GM19025 (cell line): ENCODE results near the gene FAM120B.
"Not testable (repeated sequence)": the region's sequence is repeated elsewhere in the genome, so short reads cannot be mapped to it uniquely, and the experiment has no call there.

Experiments
- ATAC-seq: cut with Tn5 transposase; IDR thresholded peaks from one replicate; pipeline ENCODE4 v1.9.1; 2021; ENCODE audit warnings: mild to moderate bottlenecking, low read depth, moderate library complexity; ENCODE audit not compliant: unreplicated experiment

The FAM120B gene

GRCh38 chr6:170296746-170297575 is 9.6 kb upstream of the FAM120B start:
- no peak for ATAC-seq

GRCh38 chr6:170297576-170298330 is 8.8 kb upstream of the FAM120B start:
- ATAC-seq = no peak

DNA sequence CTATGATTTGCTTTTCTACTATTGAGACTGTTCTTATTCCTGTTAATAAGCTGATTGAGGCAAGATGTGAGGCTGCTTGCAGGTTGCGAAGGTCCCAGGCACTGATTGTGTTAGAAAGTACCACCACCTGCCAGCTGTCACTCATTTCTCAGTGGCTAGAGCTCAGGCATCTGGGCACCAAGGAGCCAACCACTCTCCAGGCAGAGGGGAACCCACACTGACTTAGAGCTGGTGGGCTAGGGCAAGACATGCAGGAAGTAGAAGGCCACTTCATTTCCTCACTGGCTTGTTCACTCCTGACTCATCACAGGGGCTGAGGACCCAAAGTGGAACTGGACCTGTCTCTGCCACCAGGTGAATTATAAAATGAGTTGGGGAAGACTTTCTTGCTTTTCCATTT is 7.9 kb upstream of the FAM120B start:
- ATAC-seq = no peak

DNA sequence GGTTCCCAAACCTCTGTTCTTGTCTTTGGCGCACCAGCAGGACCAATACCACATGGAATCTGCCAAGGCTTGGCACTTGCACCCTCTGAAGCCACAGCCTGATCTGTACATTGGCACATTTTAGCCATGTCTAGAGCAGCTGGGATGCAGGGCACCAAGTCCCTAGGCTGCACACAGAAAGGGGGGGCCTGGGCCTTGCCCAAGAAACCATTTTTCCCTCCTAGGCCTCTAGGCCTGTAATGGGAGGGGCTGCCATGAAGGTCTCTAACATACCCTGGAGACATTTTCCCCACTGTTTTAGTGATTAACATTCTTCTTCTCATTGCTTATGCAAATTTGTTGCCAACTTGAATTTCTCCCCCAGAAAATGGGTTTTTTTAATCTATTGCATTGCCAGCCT is 5.4 kb upstream of the FAM120B start:
- ATAC-seq = no peak

- ATAC-seq = peak; percentile 16
Observed at GRCh38 chr6:170305805-170306323, 694 bp upstream of the FAM120B start.

GRCh38 chr6:170307080-170307545 is 555 bp downstream of the FAM120B start:
- no peak for ATAC-seq

GRCh38 chr6:170308761-170309160 is 2.2 kb downstream of the FAM120B start:
- no peak for ATAC-seq

DNA sequence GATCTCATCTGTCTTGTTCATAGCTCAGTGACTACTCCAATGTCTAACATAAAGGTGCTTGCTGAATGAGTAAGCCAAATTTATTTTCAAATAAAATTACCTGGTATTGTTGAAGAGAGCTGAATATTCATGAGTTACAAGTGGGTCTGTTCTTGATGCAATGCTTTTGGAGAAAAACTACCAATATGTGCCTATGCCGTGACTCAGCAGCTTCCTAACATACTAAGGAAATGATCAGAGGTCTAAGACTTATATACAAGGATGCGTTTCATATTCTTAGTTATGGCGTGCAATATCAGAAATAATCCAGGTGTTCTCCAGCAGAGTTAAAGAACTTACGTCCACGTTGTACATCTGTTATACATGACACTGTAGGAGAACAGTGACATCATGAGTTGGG is 5.1 kb downstream of the FAM120B start:
- ATAC-seq = no peak

DNA sequence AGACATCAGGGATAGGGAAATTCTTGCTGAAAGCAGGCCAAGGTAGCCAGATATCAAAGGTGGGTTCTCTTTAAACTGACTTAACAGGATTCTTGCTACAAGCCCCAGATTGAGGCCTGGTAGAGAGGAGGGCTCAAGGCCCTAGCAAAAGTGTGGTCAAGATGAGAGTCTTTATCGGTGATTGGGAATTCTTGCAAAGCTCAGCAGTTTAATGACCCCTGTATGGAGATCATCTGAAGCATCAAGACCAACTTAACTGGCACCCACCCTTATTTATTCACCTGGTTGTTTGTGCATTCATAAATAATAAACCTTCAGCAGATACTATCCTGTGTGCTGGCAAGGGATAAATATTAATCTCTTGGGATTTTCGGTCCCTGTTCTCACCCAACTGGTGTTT is 6.3 kb downstream of the FAM120B start:
- no peak for ATAC-seq

DNA sequence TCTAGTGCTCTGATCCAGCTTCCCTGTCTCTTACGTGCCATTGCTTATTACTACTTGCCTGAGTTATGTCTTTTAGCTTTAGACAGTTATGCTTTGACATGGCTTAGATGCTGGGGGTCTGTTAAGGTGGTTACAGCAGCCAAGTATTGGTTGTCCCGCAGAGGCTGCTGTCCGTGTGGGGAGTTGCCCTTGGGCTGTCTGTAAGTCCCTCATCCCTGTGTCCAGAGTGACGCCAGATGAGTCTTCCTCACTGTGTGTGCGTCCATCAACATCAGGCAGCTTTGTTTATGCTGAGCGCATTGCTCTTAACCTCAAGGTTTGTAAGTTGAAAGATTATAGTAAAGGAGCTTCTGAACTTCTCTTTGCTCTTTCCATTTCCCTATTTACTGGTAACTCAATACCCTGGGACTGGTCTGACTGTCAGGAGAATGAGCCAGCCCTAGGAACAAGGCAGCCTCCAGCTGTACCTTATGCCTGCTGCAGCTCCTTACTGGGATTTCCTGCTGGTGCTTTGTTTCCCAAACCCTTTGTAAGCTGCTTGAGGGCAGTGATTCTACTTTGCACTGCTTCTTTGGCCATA is 7.2 kb downstream of the FAM120B start:
- ATAC-seq = no peak

GRCh38 chr6:170314983-170315382 is 8.4 kb downstream of the FAM120B start:
- no peak for ATAC-seq

GRCh38 chr6:170316071-170316470 is 9.5 kb downstream of the FAM120B start:
- ATAC-seq = no peak

DNA sequence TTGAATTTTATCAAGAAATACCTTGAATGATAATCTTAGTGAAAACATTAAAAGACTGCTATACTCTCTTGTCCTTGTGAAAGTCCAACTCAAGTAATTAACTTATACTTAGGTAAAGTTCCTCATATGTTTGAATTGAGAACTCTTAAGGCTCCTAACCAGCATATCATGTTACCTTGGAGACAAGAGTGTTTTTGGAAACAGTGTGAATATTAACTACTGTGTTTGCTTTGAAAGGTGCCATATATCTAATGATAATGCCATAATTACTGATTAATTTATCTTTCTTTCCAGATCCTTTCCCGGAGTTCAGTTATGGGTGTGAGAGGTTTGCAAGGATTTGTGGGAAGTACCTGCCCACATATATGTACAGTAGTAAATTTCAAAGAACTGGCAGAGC is 10.5 kb downstream of the FAM120B start:
- ATAC-seq = no peak

GRCh38 chr6:170317718-170318117 is 11.2 kb downstream of the FAM120B start:
- no peak for ATAC-seq

DNA sequence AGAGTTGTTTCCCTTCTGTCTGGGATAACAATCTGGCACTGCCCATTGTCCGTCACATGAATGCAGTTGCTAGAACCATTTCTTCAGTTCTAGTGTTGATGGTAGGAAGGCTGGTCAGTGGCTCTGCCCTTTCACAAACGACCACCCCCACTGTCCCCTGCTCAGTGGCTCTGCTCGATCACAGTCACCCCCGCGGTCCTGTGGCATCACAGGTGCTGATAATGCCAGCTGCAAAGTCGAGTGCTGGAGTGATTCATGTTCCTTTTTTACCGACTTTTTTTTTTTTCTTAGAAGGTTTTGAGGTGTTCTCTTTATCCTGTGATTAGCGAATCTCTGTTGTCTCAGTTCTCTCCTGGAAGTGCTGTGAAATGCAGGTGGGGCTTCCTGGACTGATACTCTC is 22.8 kb downstream of the FAM120B start:
- ATAC-seq = no peak

DNA sequence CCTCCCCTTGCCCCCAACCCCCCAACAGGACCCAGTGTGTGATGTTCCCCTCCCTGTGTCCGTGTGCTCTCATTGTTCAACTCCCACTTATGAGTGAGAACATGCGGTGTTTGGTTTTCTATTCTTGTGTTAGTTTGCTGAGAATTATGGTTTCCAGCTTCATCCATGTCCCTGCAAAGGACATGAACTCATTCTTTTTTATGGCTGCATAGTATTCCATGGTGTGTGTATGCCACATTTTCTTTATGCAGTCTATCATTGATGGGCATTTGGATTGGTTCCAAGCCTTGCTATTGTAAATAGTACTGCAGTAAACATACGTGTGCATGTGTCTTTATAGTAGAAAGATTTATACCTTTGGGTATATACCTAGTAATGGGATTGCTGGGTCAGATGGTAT is 28.6 kb downstream of the FAM120B start:
- ATAC-seq = not testable (repeated sequence)

- peak; percentile 41 for ATAC-seq
Observed at GRCh38 chr6:170344631-170345576, 38.3 kb downstream of the FAM120B start.

GRCh38 chr6:170345662-170346061 is 39.1 kb downstream of the FAM120B start:
- ATAC-seq = no peak

DNA sequence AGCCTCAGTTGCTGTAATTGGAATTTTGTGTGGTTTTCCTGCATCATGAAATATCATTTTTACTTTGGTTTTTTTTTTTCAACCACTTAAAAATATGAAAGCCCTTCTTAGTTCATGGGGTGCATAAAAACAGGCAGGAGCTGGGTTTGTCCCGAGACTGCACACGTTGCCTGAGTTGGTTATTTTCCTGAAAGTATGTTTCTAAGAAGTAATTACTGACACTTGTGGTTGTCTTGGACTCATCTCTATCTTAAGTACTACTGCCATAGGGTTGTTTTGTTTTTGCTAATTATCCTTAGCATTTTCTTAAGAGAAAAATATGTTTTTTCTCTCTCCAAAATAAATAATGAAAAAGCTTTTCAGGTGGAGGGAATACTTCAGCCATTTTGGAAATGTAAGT is 40.1 kb downstream of the FAM120B start:
- ATAC-seq = peak; percentile 11

GRCh38 chr6:170347091-170347490 is 40.5 kb downstream of the FAM120B start:
- peak; percentile 55 for ATAC-seq
